ENCODE measurements around the gene TMPRSS11D.
A peak's percentile ranks its signal among the peaks of the same experiment; 100 is the strongest.

The TMPRSS11D gene

GRCh38 chr4:67883902-67884301 lies at the start of gene TMPRSS11D:
TMPRSS11D (minus strand) TSS chr4:67884002; CDS start chr4:67883933, 69 bp downstream.
- no peak for DNase-seq

- no peak for DNase-seq
These were observed 49.2 kb upstream of the TMPRSS11D start for GRCh38 chr4:67933038-67933437.

- no peak for DNase-seq
These were observed 47.5 kb upstream of the TMPRSS11D start for GRCh38 chr4:67931256-67931655.

GRCh38 chr4:67929426-67929825 lies 45.6 kb upstream of the TMPRSS11D start:
- DNase-seq: no peak

- peak; percentile 63 for DNase-seq
These were observed 44.7 kb upstream of the TMPRSS11D start for GRCh38 chr4:67928546-67928945.

GRCh38 chr4:67927251-67927650 lies 43.4 kb upstream of the TMPRSS11D start:
- DNase-seq: no peak

- DNase-seq: no peak
These were observed 42.7 kb upstream of the TMPRSS11D start for GRCh38 chr4:67926485-67926884.

GRCh38 chr4:67922697-67923096 lies 38.9 kb upstream of the TMPRSS11D start:
- DNase-seq: no peak

GRCh38 chr4:67918428-67918827 lies 34.6 kb upstream of the TMPRSS11D start:
- DNase-seq: peak; percentile 30

GRCh38 chr4:67915400-67915966 lies 31.7 kb upstream of the TMPRSS11D start:
- DNase-seq: no peak

GRCh38 chr4:67912080-67912479 lies 28.3 kb upstream of the TMPRSS11D start:
- no peak for DNase-seq

- no peak for DNase-seq
These were observed 27.8 kb upstream of the TMPRSS11D start for GRCh38 chr4:67911638-67912037.

GRCh38 chr4:67911141-67911540 lies 27.3 kb upstream of the TMPRSS11D start:
- DNase-seq: no peak

GRCh38 chr4:67910585-67910905 lies 26.7 kb upstream of the TMPRSS11D start:
- DNase-seq: no peak

GRCh38 chr4:67909905-67910584 lies 26.2 kb upstream of the TMPRSS11D start:
- DNase-seq: peak; percentile 59

- DNase-seq: no peak
These were observed 23.8 kb upstream of the TMPRSS11D start for GRCh38 chr4:67907650-67908049.

GRCh38 chr4:67899096-67899495 lies 15.3 kb upstream of the TMPRSS11D start:
- DNase-seq: no peak

- no peak for DNase-seq
These were observed 13.9 kb upstream of the TMPRSS11D start for GRCh38 chr4:67897686-67898085.

GRCh38 chr4:67896421-67897065 lies 12.7 kb upstream of the TMPRSS11D start:
- DNase-seq: no peak

- DNase-seq: peak; percentile 42
These were observed 10.9 kb upstream of the TMPRSS11D start for GRCh38 chr4:67894659-67895058.

- no peak for DNase-seq
These were observed 9.1 kb upstream of the TMPRSS11D start for GRCh38 chr4:67892905-67893304.

GRCh38 chr4:67892253-67892652 lies 8.5 kb upstream of the TMPRSS11D start:
- DNase-seq: no peak

- no peak for DNase-seq
These were observed 7.8 kb upstream of the TMPRSS11D start for GRCh38 chr4:67891645-67892044.

GRCh38 chr4:67886281-67886680 lies 2.5 kb upstream of the TMPRSS11D start:
- peak; percentile 13 for DNase-seq

- no peak for DNase-seq
These were observed 2.0 kb upstream of the TMPRSS11D start for GRCh38 chr4:67885762-67886161.

All from hematopoietic multipotent progenitor cell treated with erythropoietin and hydrocortisone succinate and interleukin-3 and kit ligand, for 4 days (in vitro differentiated cells).